ENCODE results near the gene USP53. TPM values are rescaled to one million over a fixed set of nuclear protein-coding genes. Genes with fewer than 3 reads are reported as not detected.
A peak's percentile ranks its signal among the peaks of the same experiment; 100 is the strongest.

The USP53 gene
- total and polyA plus RNA-seq, 9 of the 15 experiments (the other 6 are each of a cell fraction or from before 2014, with no cell fraction given): 2.9 to 9.6 (median 8.3) TPM

GRCh38 chr4:119300101-119300978 lies 87.8 kb downstream of the USP53 start (continued):
- TF ChIP-seq BDP1 (IDR thresholded peaks at IDR 0.05; ENCODE audit: insufficient read depth, insufficient read length) (no peak), GTF3C2 (IDR thresholded peaks at IDR 0.05; ENCODE audit: borderline replicate concordance, extremely low read depth, insufficient read length) (no peak), ATF1 (CRISPR knock-in tag; IDR thresholded peaks at IDR 0.05) (no peak), ATF1 (tag; IDR thresholded peaks at IDR 0.05) (peak; percentile 45; the same call in 1 of the 2 replicates), KLF16 (IDR thresholded peaks at IDR 0.05) (no peak), ZNF224 (CRISPR knock-in tag; IDR thresholded peaks at IDR 0.05) (no peak; the same call in 1 of the 2 replicates), ZNF280B (CRISPR knock-in tag; IDR thresholded peaks at IDR 0.05) (no peak), CTBP1 (IDR thresholded peaks at IDR 0.05; ENCODE audit: borderline replicate concordance) (peak; percentile 73; the same call in 1 of the 2 replicates), ZNF655 (CRISPR knock-in tag; IDR thresholded peaks at IDR 0.05) (no peak), DACH1 (IDR thresholded peaks at IDR 0.05; ENCODE audit: partially characterized antibody) (peak; percentile 22), TFAP4 (CRISPR knock-in tag; IDR thresholded peaks at IDR 0.05; ENCODE audit: borderline replicate concordance) (peak; percentile 44; the same call in 1 of the 2 replicates), EZH2 (IDR thresholded peaks at IDR 0.05; ENCODE audit: borderline replicate concordance, low read depth, low read length) (no peak), KHSRP (IDR thresholded peaks at IDR 0.05) (no peak), PBX2 (CRISPR knock-in tag; IDR thresholded peaks at IDR 0.05; ENCODE audit: low read depth) (no peak), PBX2 (tag; conservative IDR thresholded peaks at IDR 0.05; ENCODE audit: low read depth) (no peak), NR4A1 (CRISPR knock-in tag; IDR thresholded peaks at IDR 0.05) (no peak), NR4A1 (tag; IDR thresholded peaks at IDR 0.05) (0 out of 2 replicates have a peak, but pooled peaks have one; percentile 32)
